ENCODE data around the gene TNS1. TPM values are rescaled to one million over a fixed set of nuclear protein-coding genes. Genes with fewer than 3 reads are reported as not detected.

TNS1 gene
- total RNA-seq, 1 experiment from 2014 or later = 3.4 TPM

DNA sequence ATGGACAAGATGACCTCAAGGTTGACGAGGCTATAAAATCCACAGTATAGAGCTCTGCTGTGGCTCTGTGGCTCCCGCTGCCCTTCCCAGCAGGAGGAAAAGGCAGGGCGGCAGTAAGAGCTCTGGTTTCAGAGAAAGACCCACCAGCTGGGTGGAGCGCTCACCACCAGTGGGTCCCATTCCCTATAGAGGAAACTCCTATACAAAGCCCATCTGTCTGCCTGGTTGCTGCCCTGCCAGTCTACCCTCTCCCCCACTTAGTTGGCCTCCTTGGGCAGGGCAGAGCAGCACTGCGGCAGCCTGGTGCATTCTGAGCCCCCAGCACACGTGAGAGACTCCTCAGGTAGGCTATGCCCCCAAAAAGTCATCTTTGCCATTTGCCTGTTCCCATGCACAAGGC, 26.5 kb downstream of the TNS1 start:
- no peaks in the 10 kb centered on the region for H3K9me3 Mint-ChIP-seq
- H4K20me1 ChIP-seq (ENCODE audit: control insufficient read depth, insufficient read depth, insufficient read length) = no peaks in the 10 kb centered on the region
- no peak overlapping the region for H3K27ac Mint-ChIP-seq
- H2AK5ac ChIP-seq (ENCODE audit: insufficient read length, low read length) = no peak overlapping the region
- no peak overlapping the region for H2BK15ac ChIP-seq (ENCODE audit: low read depth, low read length)
- no peaks in the 10 kb centered on the region for H3K9me3 ChIP-seq (ENCODE audit: control insufficient read depth, low read depth, low read length)
- no peak overlapping the region for H4K91ac ChIP-seq (ENCODE audit: insufficient read length, low read depth, low read length)
- H3K23me2 ChIP-seq (ENCODE audit: insufficient read length, low read depth, low read length, poor library complexity, severe bottlenecking) = peaks cover 12% of the 10 kb centered on the region
- H3K27ac ChIP-seq (ENCODE audit: insufficient read length, low read depth, low read length) = no peak overlapping the region
- H3K23ac ChIP-seq (ENCODE audit: insufficient read length, low read depth, low read length) = no peak overlapping the region
- no peak overlapping the region for H4K5ac ChIP-seq (ENCODE audit: insufficient read length, low read depth, low read length)
- no peak overlapping the region for H2BK120ac ChIP-seq (ENCODE audit: low read depth, low read length, poor library complexity, severe bottlenecking)
- H2BK12ac ChIP-seq (ENCODE audit: insufficient read length, low read depth, low read length) = no peak overlapping the region
- no peaks in the 10 kb centered on the region for H3K79me1 ChIP-seq (ENCODE audit: insufficient read depth, low read depth, low read length, poor library complexity, severe bottlenecking)
- no peak overlapping the region for H2AFZ ChIP-seq (ENCODE audit: low read length)
- H3K36me3 Mint-ChIP-seq (ENCODE audit: insufficient read depth in 1 of 3, low read depth in 3 of 3) = no peaks in the 10 kb centered on the region
- no peak overlapping the region for H3K9ac ChIP-seq (ENCODE audit: extremely low read depth, insufficient read length, low read length)
- H3K4me2 ChIP-seq (ENCODE audit: insufficient read depth, insufficient read length, low read length) = no peak overlapping the region
- no peak overlapping the region for H3K14ac ChIP-seq (ENCODE audit: insufficient read depth, low read length)
- TF ChIP-seq, protein P1, sequence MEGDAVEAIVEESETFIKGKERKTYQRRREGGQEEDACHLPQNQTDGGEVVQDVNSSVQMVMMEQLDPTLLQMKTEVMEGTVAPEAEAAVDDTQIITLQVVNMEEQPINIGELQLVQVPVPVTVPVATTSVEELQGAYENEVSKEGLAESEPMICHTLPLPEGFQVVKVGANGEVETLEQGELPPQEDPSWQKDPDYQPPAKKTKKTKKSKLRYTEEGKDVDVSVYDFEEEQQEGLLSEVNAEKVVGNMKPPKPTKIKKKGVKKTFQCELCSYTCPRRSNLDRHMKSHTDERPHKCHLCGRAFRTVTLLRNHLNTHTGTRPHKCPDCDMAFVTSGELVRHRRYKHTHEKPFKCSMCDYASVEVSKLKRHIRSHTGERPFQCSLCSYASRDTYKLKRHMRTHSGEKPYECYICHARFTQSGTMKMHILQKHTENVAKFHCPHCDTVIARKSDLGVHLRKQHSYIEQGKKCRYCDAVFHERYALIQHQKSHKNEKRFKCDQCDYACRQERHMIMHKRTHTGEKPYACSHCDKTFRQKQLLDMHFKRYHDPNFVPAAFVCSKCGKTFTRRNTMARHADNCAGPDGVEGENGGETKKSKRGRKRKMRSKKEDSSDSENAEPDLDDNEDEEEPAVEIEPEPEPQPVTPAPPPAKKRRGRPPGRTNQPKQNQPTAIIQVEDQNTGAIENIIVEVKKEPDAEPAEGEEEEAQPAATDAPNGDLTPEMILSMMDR (conservative IDR thresholded peaks at IDR 0.05) = no peak
- no peak for DNase-seq
- no peak overlapping the region for H3K18ac ChIP-seq (ENCODE audit: insufficient read length, low read depth, low read length)
- no peak overlapping the region for H3T11ph ChIP-seq (ENCODE audit: low read length)
- H3K56ac ChIP-seq (ENCODE audit: insufficient read length, low read depth, low read length) = no peak overlapping the region
- no peak overlapping the region for H2BK20ac ChIP-seq (ENCODE audit: low read depth, low read length, poor library complexity, severe bottlenecking)
- H3K27me3 ChIP-seq (ENCODE audit: insufficient read depth, low read length) = peaks cover 4% of the 10 kb centered on the region; the same call in 1 of the 2 replicates
- H3K4me3 Mint-ChIP-seq = no peak overlapping the region
- H3K4me1 ChIP-seq (ENCODE audit: insufficient read depth, low read length) = peaks cover 3% of the 10 kb centered on the region; the same call in 1 of the 2 replicates
- H2BK5ac ChIP-seq (ENCODE audit: insufficient read length, low read length) = no peak overlapping the region
- H3K79me2 ChIP-seq (ENCODE audit: insufficient read depth, low read length) = no peaks in the 10 kb centered on the region
- H3K4ac ChIP-seq (ENCODE audit: low read depth, low read length) = no peak overlapping the region
- peaks cover 24% of the 10 kb centered on the region for H3K27me3 Mint-ChIP-seq (ENCODE audit: low read depth)
- H3K4me1 Mint-ChIP-seq = peaks cover 13 to 33% of the 10 kb centered on the region in 2 experiments
- H4K8ac ChIP-seq (replicated peaks; ENCODE audit: insufficient read length, low read depth, low read length) = no peak overlapping the region
- WGBS (ENCODE audit: extremely low coverage, insufficient read length, low lambda C conversion rate) = no CpG with 5 or more reads among the region's 6 CpGs
